Measurements from ENCODE around the gene STAT5B.
"Not testable (repeated sequence)": the region's sequence is repeated elsewhere in the genome, so short reads cannot be mapped to it uniquely, and the experiment has no call there.

The STAT5B gene

GRCh38 chr17:42305543-42306384 lies 29.6 kb upstream of the STAT5B start:
- no peak for DNase-seq (ENCODE audit: low spot score)

DNA sequence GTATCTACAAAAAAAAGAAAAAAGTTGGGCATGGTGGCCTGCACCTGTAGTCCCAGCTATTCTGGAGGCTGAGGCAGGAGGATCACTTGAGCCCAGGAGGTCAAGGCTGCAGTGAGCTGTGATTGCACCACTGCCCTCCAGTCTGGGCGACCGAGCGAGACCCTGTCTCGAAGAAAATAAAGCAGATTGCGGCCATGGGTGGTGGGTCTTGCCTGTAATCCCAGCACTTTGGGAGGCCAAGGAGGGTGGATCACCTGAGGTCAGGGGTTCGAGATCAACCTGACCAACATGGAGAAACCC lies 28.8 kb upstream of the STAT5B start:
- not testable (repeated sequence) for DNase-seq (ENCODE audit: low spot score)

GRCh38 chr17:42304187-42305030 lies 28.2 kb upstream of the STAT5B start:
- DNase-seq (ENCODE audit: low spot score) = no peak

DNA sequence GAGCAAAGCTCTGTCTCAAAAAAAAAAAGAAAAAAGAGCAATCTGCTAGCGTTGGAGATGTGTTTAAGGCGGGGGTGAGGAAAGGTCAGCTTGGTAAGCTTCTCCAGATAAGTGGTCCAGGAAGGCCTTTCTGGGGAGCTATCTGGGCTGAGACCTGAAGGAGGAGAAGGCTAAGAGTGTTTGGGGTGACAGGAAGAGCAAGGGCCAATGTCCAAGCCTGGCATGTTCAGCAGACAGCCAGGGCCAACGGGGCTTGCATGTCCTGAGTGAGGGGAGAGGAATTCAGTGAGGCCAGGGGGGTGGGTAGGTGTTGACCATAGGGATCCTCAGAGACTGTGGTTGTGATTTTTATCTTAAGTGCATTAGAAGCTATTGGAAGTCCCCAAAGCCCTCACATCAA lies 27.5 kb upstream of the STAT5B start:
- DNase-seq (ENCODE audit: low spot score) = no peak

DNA sequence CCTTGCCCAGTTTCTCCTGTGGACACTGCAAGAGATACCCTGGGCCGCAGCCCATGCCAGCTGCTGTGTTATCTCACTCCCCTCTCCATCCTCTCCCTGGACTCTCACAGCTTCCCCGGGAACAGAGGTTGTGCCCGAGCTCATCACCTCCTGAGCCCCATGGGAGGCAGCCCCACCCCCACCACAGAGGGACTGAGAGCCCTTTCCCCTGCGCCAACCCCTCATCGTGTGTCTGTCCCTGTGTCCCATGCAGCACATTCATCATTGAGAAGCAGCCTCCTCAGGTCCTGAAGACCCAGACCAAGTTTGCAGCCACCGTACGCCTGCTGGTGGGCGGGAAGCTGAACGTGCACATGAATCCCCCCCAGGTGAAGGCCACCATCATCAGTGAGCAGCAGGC lies 24.8 kb upstream of the STAT5B start:
- DNase-seq (ENCODE audit: low spot score) = no peak

DNA sequence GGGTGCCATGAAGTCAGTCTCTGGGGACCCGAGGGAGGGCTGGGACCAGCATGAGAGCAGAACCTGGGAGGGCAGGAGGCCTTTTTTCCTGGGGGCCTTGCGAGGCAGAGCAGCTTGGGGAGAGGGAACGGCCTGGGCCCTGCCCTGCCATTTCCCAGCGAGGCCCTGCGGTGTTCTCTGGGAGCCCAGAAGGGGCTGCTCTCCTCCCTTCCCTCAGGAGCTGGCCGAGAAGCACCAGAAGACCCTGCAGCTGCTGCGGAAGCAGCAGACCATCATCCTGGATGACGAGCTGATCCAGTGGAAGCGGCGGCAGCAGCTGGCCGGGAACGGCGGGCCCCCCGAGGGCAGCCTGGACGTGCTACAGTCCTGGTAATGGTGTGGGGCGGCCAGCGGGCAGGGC lies 23.7 kb upstream of the STAT5B start:
- not testable (repeated sequence) for DNase-seq (ENCODE audit: low spot score)

GRCh38 chr17:42299361-42299760 lies 23.2 kb upstream of the STAT5B start:
- not testable (repeated sequence) for DNase-seq (ENCODE audit: low spot score)

- DNase-seq (ENCODE audit: low spot score) = not testable (repeated sequence)
These were observed 21.6 kb upstream of the STAT5B start for GRCh38 chr17:42297775-42298174.

GRCh38 chr17:42296012-42296411 lies 19.8 kb upstream of the STAT5B start:
- no peak for DNase-seq (ENCODE audit: low spot score)

GRCh38 chr17:42294469-42295398 lies 18.5 kb upstream of the STAT5B start:
- DNase-seq (ENCODE audit: low spot score) = no peak

DNA sequence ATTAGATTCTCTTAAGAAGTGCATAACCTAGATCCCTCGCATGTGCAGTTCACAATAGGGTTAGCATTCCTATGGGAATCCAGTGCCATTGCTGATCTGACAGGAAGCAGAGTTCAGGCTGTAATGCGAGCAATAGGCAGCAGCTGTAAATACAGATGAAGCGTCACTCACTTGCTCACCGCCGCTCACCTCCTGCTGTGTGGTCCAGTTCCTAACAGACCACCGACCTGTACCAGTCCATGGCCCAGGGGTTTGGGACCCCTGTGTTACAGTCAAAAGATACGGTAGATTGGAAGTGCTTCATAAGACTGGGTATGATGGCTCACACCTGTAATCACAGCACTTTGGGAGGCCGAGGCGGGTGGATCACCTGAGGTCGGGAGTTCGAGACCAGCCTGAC lies 14.9 kb upstream of the STAT5B start:
- DNase-seq (ENCODE audit: low spot score) = no peak

DNA sequence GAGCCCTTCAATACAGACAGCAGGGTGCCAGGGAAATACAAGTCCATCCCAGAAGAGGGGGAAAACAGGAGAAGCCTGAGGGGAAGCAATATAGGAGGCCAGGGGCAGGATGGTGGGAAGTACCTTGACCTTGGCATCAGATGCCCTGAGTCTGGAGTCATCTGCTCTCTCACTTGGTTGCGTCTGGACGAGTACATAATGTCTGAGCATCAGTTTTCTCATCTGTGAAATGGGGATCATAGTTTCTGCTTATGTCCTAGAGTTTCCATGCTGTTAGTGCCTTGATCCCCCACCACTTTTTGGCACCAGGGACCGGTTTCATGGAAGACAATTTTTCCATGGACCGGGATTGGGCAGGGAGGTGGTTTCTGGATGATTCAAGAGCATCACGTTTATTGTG lies 14.4 kb upstream of the STAT5B start:
- DNase-seq (ENCODE audit: low spot score) = peak; percentile 27

DNA sequence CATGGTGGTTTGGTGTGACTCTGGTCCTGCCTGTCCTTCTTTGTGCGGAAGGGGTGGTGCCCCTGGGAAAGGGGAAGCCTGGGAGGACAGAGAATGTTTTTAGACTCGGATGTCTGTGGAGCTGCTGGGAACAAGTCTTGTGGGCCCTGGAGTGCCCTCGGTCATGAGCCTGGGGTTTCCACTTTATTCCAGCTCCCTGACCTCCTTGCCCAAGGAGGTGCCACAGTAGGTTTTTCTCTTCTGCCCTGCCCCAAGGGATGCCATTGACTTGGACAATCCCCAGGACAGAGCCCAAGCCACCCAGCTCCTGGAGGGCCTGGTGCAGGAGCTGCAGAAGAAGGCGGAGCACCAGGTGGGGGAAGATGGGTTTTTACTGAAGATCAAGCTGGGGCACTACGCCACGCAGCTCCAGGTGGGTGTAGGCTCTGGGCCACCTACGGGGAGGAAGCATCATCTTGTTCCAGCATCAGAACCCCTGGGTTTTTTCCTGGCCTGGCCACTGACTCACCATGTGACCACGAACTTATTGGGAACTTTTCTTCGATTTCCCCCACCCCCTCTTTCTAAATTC lies 13.5 kb upstream of the STAT5B start:
- peak; percentile 24 for DNase-seq (ENCODE audit: low spot score)

- DNase-seq (ENCODE audit: low spot score) = peak; percentile 49
These were observed 12.8 kb upstream of the STAT5B start for GRCh38 chr17:42288803-42289610.

DNA sequence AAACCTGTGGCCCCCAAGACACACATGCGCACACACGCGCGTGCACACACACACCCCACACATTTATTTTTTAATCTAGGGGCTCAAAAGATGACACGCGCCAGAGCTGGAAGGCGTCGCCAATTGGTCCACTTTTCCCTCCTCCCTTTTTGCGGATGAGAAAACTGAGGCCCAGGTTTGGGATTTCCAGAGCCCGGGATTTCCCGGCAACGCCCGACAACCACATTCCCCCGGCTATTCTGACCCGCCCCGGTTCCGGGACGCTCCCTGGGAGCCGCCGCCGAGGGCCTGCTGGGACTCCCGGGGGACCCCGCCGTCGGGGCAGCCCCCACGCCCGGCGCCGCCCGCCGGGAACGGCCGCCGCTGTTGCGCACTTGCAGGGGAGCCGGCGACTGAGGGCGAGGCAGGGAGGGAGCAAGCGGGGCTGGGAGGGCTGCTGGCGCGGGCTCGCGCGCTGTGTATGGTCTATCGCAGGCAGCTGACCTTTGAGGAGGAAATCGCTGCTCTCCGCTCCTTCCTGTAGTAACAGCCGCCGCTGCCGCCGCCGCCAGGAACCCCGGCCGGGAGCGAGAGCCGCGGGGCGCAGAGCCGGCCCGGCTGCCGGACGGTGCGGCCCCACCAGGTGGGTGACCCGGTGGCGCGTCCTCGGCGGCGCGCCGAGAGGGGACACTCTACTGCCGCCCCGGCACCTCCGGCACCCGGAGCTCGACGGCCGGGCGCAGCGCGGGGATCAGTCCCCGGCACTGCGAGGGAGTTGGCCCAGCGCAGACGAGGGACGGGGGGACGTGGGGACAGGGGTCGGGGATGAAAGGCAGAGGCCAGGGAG lies 12.0 kb upstream of the STAT5B start, which contains the start of gene STAT5A:
STAT5A (plus strand) TSS at position 522 of the 826 bp plus-strand sequence. CDS start 914 bp downstream, outside the sequence.
- DNase-seq (ENCODE audit: low spot score) = peak; percentile 48

DNA sequence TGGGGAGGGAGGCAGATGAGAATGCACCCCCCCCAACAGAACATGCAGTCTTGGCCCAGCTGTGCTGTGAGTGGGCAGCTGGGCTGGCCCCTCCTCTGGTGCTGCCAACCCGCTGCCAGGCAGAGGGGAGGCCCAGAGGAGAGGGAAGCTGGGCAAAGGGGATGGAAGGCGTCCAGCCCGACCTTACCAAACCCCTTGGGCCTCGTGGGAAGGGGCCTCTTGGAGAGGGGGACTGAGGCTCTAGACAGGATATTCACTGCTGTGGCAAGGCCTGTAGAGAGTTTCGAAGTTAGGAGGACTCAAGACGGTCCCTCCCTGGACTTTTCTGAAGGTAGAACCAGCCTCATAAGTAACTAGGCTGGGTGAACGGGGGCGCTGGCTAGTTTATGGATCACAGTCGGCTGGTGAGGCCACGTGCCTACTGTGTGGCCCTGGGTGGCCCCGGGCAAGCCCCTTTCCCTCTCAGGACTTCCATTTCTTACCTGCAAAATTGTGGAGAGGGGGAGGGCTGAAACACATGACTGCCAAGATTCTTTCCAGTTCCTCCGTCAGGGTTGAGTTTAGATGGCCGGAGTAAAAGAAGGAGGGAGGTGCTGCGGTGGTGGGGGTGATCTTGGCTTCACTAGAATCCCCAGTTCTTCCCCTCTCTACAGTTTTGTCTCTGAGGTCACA lies 11.2 kb upstream of the STAT5B start:
- DNase-seq (ENCODE audit: low spot score) = peak; percentile 43

GRCh38 chr17:42286411-42287221 lies 10.4 kb upstream of the STAT5B start:
- DNase-seq (ENCODE audit: low spot score) = peak; percentile 30

GRCh38 chr17:42285346-42286050 lies 9.3 kb upstream of the STAT5B start:
- DNase-seq (ENCODE audit: low spot score) = no peak
